ENCODE measurements around the gene ZNF425.

Gene ZNF425

DNA sequence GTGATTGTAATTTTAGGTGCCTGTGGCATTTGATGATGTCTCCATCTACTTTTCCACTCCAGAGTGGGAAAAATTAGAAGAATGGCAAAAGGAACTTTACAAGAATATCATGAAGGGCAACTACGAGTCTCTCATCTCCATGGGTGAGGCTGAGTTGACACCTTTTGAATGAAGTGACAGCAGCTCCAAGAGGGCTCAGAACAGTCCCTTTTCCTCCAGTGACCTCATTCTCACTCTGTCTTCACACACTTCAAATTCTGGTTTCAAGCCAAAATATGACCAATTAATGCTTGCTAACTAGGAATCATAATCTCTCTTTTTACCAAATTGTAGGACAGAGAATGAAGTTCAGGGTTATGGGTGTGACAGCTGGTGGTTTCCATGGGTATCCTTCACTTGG is 40.0 kb upstream of the ZNF425 start:
- ChIA-PET POLR2A (no interaction called here), CTCF (interaction anchor here (0.7 to 3.9 kb wide), 4 partner anchors 11 to 40 kb away, joined by 3 to 31 read pairs (median 4); partner anchors contain the start of genes ZNF282, ZNF398 and ZNF425)
- H3K4me3 ChIP-seq (ENCODE audit: low read depth, low read length) = no peak overlapping the region
- no peak for DNase-seq (ENCODE audit: low read depth, low spot score)
- no peak for TF ChIP-seq CTCF (IDR thresholded peaks at IDR 0.05; ENCODE audit: insufficient read depth, low read length, missing control alignments)

GRCh38 chr7:149161241-149161848 is 35.2 kb upstream of the ZNF425 start:
- DNase-seq (ENCODE audit: low read depth, low spot score) = no peak
- ChIA-PET CTCF (interaction anchor here (1.2 to 1.4 kb wide), 2 partner anchors 10 to 14 kb away, joined by 3 to 10 read pairs; partner anchors contain the start of gene ZNF398), POLR2A (no interaction called here)
- TF ChIP-seq CTCF (IDR thresholded peaks at IDR 0.05; ENCODE audit: insufficient read depth, low read length, missing control alignments) = no peak
- no peak overlapping the region for H3K4me3 ChIP-seq (ENCODE audit: low read depth, low read length)

DNA sequence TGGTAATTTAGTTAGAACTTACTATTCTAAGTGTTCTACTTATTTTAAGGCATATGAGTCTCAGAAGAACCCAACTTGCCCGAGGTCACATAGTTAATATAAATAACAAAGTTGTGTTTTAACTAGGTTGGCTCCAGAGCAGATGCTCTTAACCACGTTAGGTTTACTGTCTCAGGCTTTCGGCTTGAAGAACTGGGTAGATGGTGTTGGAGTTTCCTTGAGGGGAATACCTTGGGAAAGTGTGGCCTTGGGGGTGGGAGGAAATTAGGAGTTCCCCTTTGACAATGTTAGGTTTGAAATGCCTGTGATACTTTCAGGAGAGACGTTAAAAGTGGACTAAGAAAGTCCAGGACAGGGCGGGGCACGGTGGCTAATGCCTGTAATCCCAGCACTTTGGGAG is 30.8 kb upstream of the ZNF425 start:
- ChIA-PET POLR2A (no interaction called here), CTCF (no interaction called here)
- no peak for DNase-seq (ENCODE audit: low read depth, low spot score)
- H3K4me3 ChIP-seq (ENCODE audit: low read depth, low read length) = no peak overlapping the region
- no peak for TF ChIP-seq CTCF (IDR thresholded peaks at IDR 0.05; ENCODE audit: insufficient read depth, low read length, missing control alignments)

DNA sequence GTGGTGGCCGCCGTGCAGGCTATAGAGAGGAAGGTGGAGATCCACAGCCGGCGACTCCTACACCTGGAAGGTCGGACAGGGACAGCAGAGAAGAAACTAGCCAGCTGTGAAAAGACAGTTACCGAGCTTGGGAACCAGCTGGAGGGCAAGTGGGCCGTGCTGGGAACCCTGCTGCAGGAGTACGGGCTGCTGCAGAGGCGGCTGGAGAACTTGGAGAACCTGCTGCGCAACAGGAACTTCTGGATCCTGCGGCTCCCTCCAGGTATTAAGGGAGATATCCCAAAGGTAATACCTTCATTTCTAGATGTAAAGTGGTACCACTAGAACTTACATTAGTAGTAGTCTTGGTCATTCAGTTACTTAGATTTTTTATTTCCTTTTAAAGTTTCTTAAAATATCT is 27.9 kb upstream of the ZNF425 start:
- no peak for DNase-seq (ENCODE audit: low read depth, low spot score)
- ChIA-PET CTCF (no interaction called here), POLR2A (no interaction called here)
- H3K4me3 ChIP-seq (ENCODE audit: low read depth, low read length) = no peak overlapping the region
- TF ChIP-seq CTCF (IDR thresholded peaks at IDR 0.05; ENCODE audit: insufficient read depth, low read length, missing control alignments) = no peak

- POLR2A ChIA-PET = no interaction called here
- DNase-seq (ENCODE audit: low read depth, low spot score) = no peak
- CTCF ChIA-PET = no interaction called here
- TF ChIP-seq CTCF (IDR thresholded peaks at IDR 0.05; ENCODE audit: insufficient read depth, low read length, missing control alignments) = no peak
- no peak overlapping the region for H3K4me3 ChIP-seq (ENCODE audit: low read depth, low read length)
These were observed 27.2 kb upstream of the ZNF425 start for GRCh38 chr7:149153346-149153745.

- POLR2A ChIA-PET = no interaction called here
- CTCF ChIA-PET = interaction anchor here (1.0 to 1.8 kb wide), 3 partner anchors 29 to 85 kb away, joined by 3 to 6 read pairs (median 4); partner anchors contain the start of gene ZNF282
These were observed 24.9 kb upstream of the ZNF425 start for GRCh38 chr7:149150981-149151380.

More at GRCh38 chr7:149150981-149151380, 24.9 kb upstream of the ZNF425 start:
- DNase-seq (ENCODE audit: low read depth, low spot score) = no peak
- H3K4me3 ChIP-seq (ENCODE audit: low read depth, low read length) = no peak overlapping the region
- TF ChIP-seq CTCF (IDR thresholded peaks at IDR 0.05; ENCODE audit: insufficient read depth, low read length, missing control alignments) = no peak

All from AG04449 (cell line).